B cell (primary cell): Measurements from ENCODE around the gene ASB15.

Source experiments
- CTCF ChIP-seq: fragments of 200-600 bp; IDR thresholded peaks from one replicate; pipeline ENCODE4 v1.8.0; 2022; ENCODE audit warnings: antibody characterized with exemption, mild to moderate bottlenecking
- EZH2 ChIP-seq: IDR thresholded peaks from 2 replicates; pipeline ENCODE4 v1.6.1; 2012; ENCODE audit warnings: borderline replicate concordance, low read depth, mild to moderate bottlenecking, moderate library complexity, low read length; ENCODE audit not compliant: insufficient read depth, poor library complexity, severe bottlenecking

GRCh38 chr7:123635551-123636359 lies 34.1 kb downstream of the ASB15 start:
- TF ChIP-seq CTCF (peak; percentile 32), EZH2 (no peak)
